Pancreas (tissue), 10 donors: ENCODE results near the gene MTOR. TPM values are rescaled to one million over a fixed set of nuclear protein-coding genes. Genes with fewer than 3 reads are reported as not detected.

Source experiments
- ATAC-seq, 4 donors: fragments of 200-7000 bp; cut with Tn5 transposase; one replicate each; pipeline versions ENCODE4 v1.8.0 to v1.9.1; 2020; ENCODE audit warnings: mild to moderate bottlenecking in 4 of 4, moderate library complexity in 4 of 4
- DNase-seq, 6 donors: peaks; one replicate each; pipeline ENCODE4 v3.0.0-alpha.2; 2020
- FAIRE-seq: peaks from 2 replicates; lab custom pipeline; 2012; peaks lifted over from hg19 to GRCh38; lab: Jason Lieb, UNC
- H3K27ac ChIP-seq, 4 donors: fragments of 200-600 bp; sonication (generic); 1 replicate in 3 of 4; 2 replicates in 1 of 4; pipeline versions ENCODE4 v1.5.0 to v1.8.0; 2020
- H3K27me3 ChIP-seq, 4 donors: fragments of 200-600 bp; one replicate each; pipeline ENCODE4 v1.8.0; 2021
- H3K36me3 ChIP-seq, 3 donors: fragments of 200-600 bp; sonication (generic) in 1 of 3; one replicate each; pipeline versions ENCODE4 v1.5.0 to v1.8.0; 2020 to 2021
- H3K4me1 ChIP-seq, 3 donors: fragments of 200-600 bp; one replicate each; pipeline ENCODE4 v1.8.0; 2021
- H3K4me3 ChIP-seq, 4 donors: fragments of 200-600 bp; sonication (generic) in 2 of 4; one replicate each; pipeline versions ENCODE4 v1.5.0 to v1.8.0; 2020 to 2021
- H3K9me3 ChIP-seq, 4 donors: fragments of 200-600 bp; one replicate each; pipeline ENCODE4 v1.8.0; 2021
- CTCF ChIP-seq, 4 donors: fragments of 200-600 bp; sonication (generic) in 3 of 4; IDR thresholded peaks; one replicate each; pipeline versions ENCODE4 v1.5.0 to v1.8.0; 2021; ENCODE audit warnings: antibody characterized with exemption in 4 of 4
- WGBS, 2 donors: extraction: QIAGEN DNeasy Blood & Tissue Kit; methylation state at CpG; one replicate each; pipeline ENCODE4 v1.1.7; 2013; 5-methylcytosine and 5-hydroxymethylcytosine counted together
- intact Hi-C, 3 donors: fragments of 100-400 bp; cut with DNase I; formaldehyde crosslinking; loops; one replicate each; pipeline versions ENCODE4 v1.11.1 to v1.14.2; 2022
- polyA plus RNA-seq, 2 donors: library from polyadenylated mRNA; stranded (reverse); fragments of 200-250 nt; gene quantifications; one replicate each; pipeline ENCODE4 v1.2.3, GENCODE V29; 2013
- total RNA-seq, 6 donors: library from RNA; stranded (reverse); fragmentation: NEBNext Ultra II Directional in 4 of 6; extraction: Animal tissue kit (Norgen Biotek cat#: 25700) in 4 of 6; gene quantifications; one replicate each; pipeline versions ENCODE4 v1.2.1 to v1.2.4, GENCODE V29; 2021 to 2023
- donor health status: healthy with polysubstance abuse.
- donor health status: DM: no; HTN: no; CAD: no; lungs with moderate emphysema.
- donor health status: DM: no; HTN: no; CAD: no.
- donor health status: control.
- donor health status: control.
- donor health status: Bipolar disorder and iron deficiency.
- donor health status: DM: yes; HTN: yes; CAD: no.
- donor health status: DM: no; HTN: no; CAD: no.
- donor health status: DM: no; HTN: no; CAD: no.
- donor health status: DM: yes; HTN: yes; CAD: no.

MTOR gene
- total and polyA plus RNA-seq, 8 donors: 11.9 to 22.6 (median 15.8) TPM

GRCh38 chr1:11266268-11267074, 4.1 kb upstream of the MTOR start:
- H3K9me3 ChIP-seq: no peaks in the 10 kb centered on the region
- FAIRE-seq (no peak), ATAC-seq (no peak), DNase-seq (no peak)
- WGBS, 2 donors: 65 to 75% methylated on average over 12 of the region's 12 CpGs
- intact Hi-C loops: no loop called here
- H3K4me3 ChIP-seq: no peak overlapping the region
- no peaks in the 10 kb centered on the region for H3K27me3 ChIP-seq
- peaks cover 0 to 2% (median 0%) of the 10 kb centered on the region in 3 donors for H3K4me1 ChIP-seq
- no peak overlapping the region for H3K27ac ChIP-seq
- no peak for TF ChIP-seq CTCF (IDR thresholded peaks at IDR 0.05)
- no peaks in the 10 kb centered on the region for H3K36me3 ChIP-seq

- Histone ChIP-seq H3K27ac (no peak overlapping the region), H3K36me3 (peaks cover 0 to 52% (median 29%) of the 10 kb centered on the region in 3 donors), H3K4me3 (no peak overlapping the region), H3K4me1 (peaks cover 0 to 3% (median 0%) of the 10 kb centered on the region in 3 donors), H3K9me3 (no peaks in the 10 kb centered on the region), H3K27me3 (no peaks in the 10 kb centered on the region)
- no peak for FAIRE-seq
- DNase-seq: no peak
- no peak for ATAC-seq
- 87 to 100% methylated on average over 1 of the region's 1 CpG for WGBS, 2 donors
- intact Hi-C loops: no loop called here
- TF ChIP-seq CTCF (IDR thresholded peaks at IDR 0.05): no peak
Observed at GRCh38 chr1:11256299-11256698, 6.1 kb downstream of the MTOR start.

- FAIRE-seq: no peak
- H3K36me3 ChIP-seq: peaks cover 0 to 48% (median 29%) of the 10 kb centered on the region in 3 donors
Observed at GRCh38 chr1:11253226-11253625, 9.1 kb downstream of the MTOR start.

GRCh38 chr1:11252538-11252937, 9.8 kb downstream of the MTOR start:
- TF ChIP-seq CTCF (IDR thresholded peaks at IDR 0.05): no peak
- no peak for FAIRE-seq

More at GRCh38 chr1:11253226-11253625, 9.1 kb downstream of the MTOR start:
- ATAC-seq (no peak), DNase-seq (no peak)
- intact Hi-C loops: no loop called here
- no peak overlapping the region for H3K4me3 ChIP-seq
- no peaks in the 10 kb centered on the region for H3K9me3 ChIP-seq
- no peaks in the 10 kb centered on the region for H3K27me3 ChIP-seq
- no peak overlapping the region for H3K27ac ChIP-seq
- H3K4me1 ChIP-seq: no peaks in the 10 kb centered on the region
- TF ChIP-seq CTCF (IDR thresholded peaks at IDR 0.05): no peak
- WGBS, 2 donors: 77 to 80% methylated on average over 8 of the region's 8 CpGs

GRCh38 chr1:11248169-11248568, 14.2 kb downstream of the MTOR start:
- intact Hi-C loops: loop anchor here in 1 of 3 donors (10.0 kb wide), 1 partner anchor 397 kb away; no protein-coding TSS in a partner anchor
- H3K4me1 ChIP-seq: no peaks in the 10 kb centered on the region
- H3K4me3 ChIP-seq: no peak overlapping the region
- no peak overlapping the region for H3K27ac ChIP-seq
- TF ChIP-seq CTCF (IDR thresholded peaks at IDR 0.05): no peak
- H3K27me3 ChIP-seq: no peaks in the 10 kb centered on the region
- DNase-seq: no peak
- no peaks in the 10 kb centered on the region for H3K9me3 ChIP-seq
- WGBS, 2 donors: 94 to 95% methylated on average over 4 of the region's 4 CpGs
- no peak for FAIRE-seq
- no peak for ATAC-seq
- H3K36me3 ChIP-seq: peaks cover 0 to 34% (median 19%) of the 10 kb centered on the region in 3 donors

More at GRCh38 chr1:11252538-11252937, 9.8 kb downstream of the MTOR start:
- 93 to 96% methylated on average over 8 of the region's 8 CpGs for WGBS, 2 donors
- Histone ChIP-seq H3K9me3 (no peaks in the 10 kb centered on the region), H3K27ac (no peak overlapping the region), H3K4me1 (no peaks in the 10 kb centered on the region), H3K36me3 (peaks cover 0 to 47% (median 29%) of the 10 kb centered on the region in 3 donors), H3K27me3 (no peaks in the 10 kb centered on the region), H3K4me3 (no peak overlapping the region)
- ATAC-seq: no peak
- no peak for DNase-seq
- intact Hi-C loops: no loop called here
